NB4 (cell line): ENCODE results near the gene WDR13.

Source experiments
- POLR2A ChIP-seq: IDR thresholded peaks from 2 replicates; pipeline ENCODE4 v1.6.1; 2011; ENCODE audit warnings: mild to moderate bottlenecking; ENCODE audit not compliant: insufficient read length; ENCODE audit errors: extremely low read depth
- TF ChIP-seq, protein P1 (sequence below): IDR thresholded peaks from one replicate; pipeline ENCODE4 v1.5.1; 2012; ENCODE audit warnings: low read depth, low read length

- TF ChIP-seq, protein P1, sequence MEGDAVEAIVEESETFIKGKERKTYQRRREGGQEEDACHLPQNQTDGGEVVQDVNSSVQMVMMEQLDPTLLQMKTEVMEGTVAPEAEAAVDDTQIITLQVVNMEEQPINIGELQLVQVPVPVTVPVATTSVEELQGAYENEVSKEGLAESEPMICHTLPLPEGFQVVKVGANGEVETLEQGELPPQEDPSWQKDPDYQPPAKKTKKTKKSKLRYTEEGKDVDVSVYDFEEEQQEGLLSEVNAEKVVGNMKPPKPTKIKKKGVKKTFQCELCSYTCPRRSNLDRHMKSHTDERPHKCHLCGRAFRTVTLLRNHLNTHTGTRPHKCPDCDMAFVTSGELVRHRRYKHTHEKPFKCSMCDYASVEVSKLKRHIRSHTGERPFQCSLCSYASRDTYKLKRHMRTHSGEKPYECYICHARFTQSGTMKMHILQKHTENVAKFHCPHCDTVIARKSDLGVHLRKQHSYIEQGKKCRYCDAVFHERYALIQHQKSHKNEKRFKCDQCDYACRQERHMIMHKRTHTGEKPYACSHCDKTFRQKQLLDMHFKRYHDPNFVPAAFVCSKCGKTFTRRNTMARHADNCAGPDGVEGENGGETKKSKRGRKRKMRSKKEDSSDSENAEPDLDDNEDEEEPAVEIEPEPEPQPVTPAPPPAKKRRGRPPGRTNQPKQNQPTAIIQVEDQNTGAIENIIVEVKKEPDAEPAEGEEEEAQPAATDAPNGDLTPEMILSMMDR: no peak
- no peak for TF ChIP-seq POLR2A
Observed at GRCh38 chrX:48580662-48581061, 16.6 kb upstream of the WDR13 start.
